Thoracic aorta (tissue), 2 donors: ENCODE results near the gene SIX4. TPM values are rescaled to one million over a fixed set of nuclear protein-coding genes. Genes with fewer than 3 reads are reported as not detected.

ENCODE experiments used
- ATAC-seq: fragments of 150-250 bp; one replicate; pipeline ENCODE4 v1.8.0; 2017; ENCODE audit warnings: low read depth; ENCODE audit not compliant: insufficient number of reproducible peaks, low FRiP score
- DNase-seq: peaks from one replicate; pipeline ENCODE4 v3.0.0-alpha.2; 2020; ENCODE audit warnings: low spot score
- H3K27ac ChIP-seq, 2 donors: fragments of 200-600 bp; sonication (generic); 1 replicate in 1 of 2; 2 replicates in 1 of 2; pipeline ENCODE4 v1.5.1; 2016; ENCODE audit warnings: mild to moderate bottlenecking in 2 of 2, moderate library complexity in 2 of 2
- H3K27me3 ChIP-seq: fragments of 200-600 bp; sonication (generic); replicated peaks from 2 replicates; pipeline ENCODE4 v1.6.0; 2016; ENCODE audit warnings: mild to moderate bottlenecking; ENCODE audit not compliant: insufficient read depth
- H3K36me3 ChIP-seq: fragments of 200-600 bp; sonication (generic); one replicate; pipeline ENCODE4 v1.5.1; 2016
- H3K4me1 ChIP-seq, 2 donors: fragments of 200-600 bp; sonication (generic); 1 replicate in 1 of 2; 2 replicates in 1 of 2; pipeline versions ENCODE4 v1.5.1 to v1.6.0; 2016; ENCODE audit warnings: low read depth in 2 of 2, mild to moderate bottlenecking in 1 of 2; ENCODE audit not compliant: control insufficient read depth in 1 of 2
- H3K4me3 ChIP-seq: fragments of 200-600 bp; sonication (generic); 2 replicates; pipeline ENCODE4 v1.5.1; 2016; ENCODE audit warnings: mild to moderate bottlenecking
- H3K9me3 ChIP-seq: fragments of 200-600 bp; sonication (generic); 2 replicates; pipeline ENCODE4 v1.5.1; 2016
- CTCF ChIP-seq: fragments of 200-600 bp; sonication (generic); IDR thresholded peaks from one replicate; pipeline ENCODE4 v1.5.1; 2019; ENCODE audit warnings: antibody characterized with exemption
- total RNA-seq, 2 donors: library from RNA; depleted of rRNA; stranded (reverse); fragments of >200 nt; gene quantifications; one replicate each; pipeline versions ENCODE4 v1.1.0 to v1.2.3, GENCODE V29; 2016

SIX4 gene
- total RNA-seq, 2 donors from 2014 or later: 6.4 to 14.0 TPM

GRCh38 chr14:60661721-60662120 is 62.4 kb downstream of the SIX4 start:
- no peak for ATAC-seq

More at GRCh38 chr14:60661721-60662120, 62.4 kb downstream of the SIX4 start:
- Histone ChIP-seq H3K27ac (no peak overlapping the region), H3K4me1 (peaks cover 2 to 10% of the 10 kb centered on the region in 2 donors), H3K9me3 (no peaks in the 10 kb centered on the region), H3K4me3 (no peak overlapping the region), H3K36me3 (no peaks in the 10 kb centered on the region), H3K27me3 (no peaks in the 10 kb centered on the region)
- DNase-seq: no peak
- no peak for TF ChIP-seq CTCF

Other genes starting within 250 kb of the SIX4 start
- gene C14orf39, start 238.3 kb downstream of the SIX4 start, total RNA-seq: not detected
- not detected for gene SIX6, start 215.2 kb downstream of the SIX4 start, total RNA-seq
- 1 to 10 TPM; 2.6 to 5.1 TPM for gene SIX1, start 74.9 kb downstream of the SIX4 start, total RNA-seq
- 10 to 100 TPM; 32.4 to 52.3 TPM for gene MNAT1, start 10.4 kb upstream of the SIX4 start, total RNA-seq